Mesothelial cell of epicardium (in vitro differentiated cells): ENCODE results near the gene AURKB. TPM values are rescaled to one million over a fixed set of nuclear protein-coding genes. Genes with fewer than 3 reads are reported as not detected.
"Not testable (repeated sequence)": the region's sequence is repeated elsewhere in the genome, so short reads cannot be mapped to it uniquely, and the experiment has no call there.

Experiments
- DNase-seq, 2 experiments: peaks; one replicate each; pipeline ENCODE4 v3.0.0; 2021; ENCODE audit warnings: low spot score in 2 of 2; ENCODE audit not compliant: unreplicated experiment in 2 of 2
- H3K27ac Mint-ChIP-seq: 2 replicates; pipeline ENCODE4 v1.8.0; 2021; ENCODE audit warnings: mixed read lengths
- H3K27me3 Mint-ChIP-seq: 2 replicates; pipeline ENCODE4 v1.8.0; 2021; ENCODE audit warnings: low read depth, mixed read lengths
- H3K36me3 Mint-ChIP-seq: 2 replicates; pipeline ENCODE4 v1.8.0; 2021; ENCODE audit warnings: mixed read lengths
- H3K4me1 Mint-ChIP-seq: 2 replicates; pipeline ENCODE4 v1.8.0; 2021; ENCODE audit warnings: mixed read lengths
- H3K4me3 Mint-ChIP-seq: 2 replicates; pipeline ENCODE4 v1.8.0; 2021; ENCODE audit warnings: mild to moderate bottlenecking, moderate library complexity, mixed read lengths
- H3K9me3 Mint-ChIP-seq: 2 replicates; pipeline ENCODE4 v1.8.0; 2021; ENCODE audit warnings: mixed read lengths
- CTCF ChIP-seq: fragments of 200-600 bp; sonication (generic); IDR thresholded peaks from one replicate; pipeline ENCODE4 v1.5.0; 2021; ENCODE audit warnings: antibody characterized with exemption; ENCODE audit not compliant: unreplicated experiment
- total RNA-seq: library from RNA; stranded (reverse); gene quantifications from 3 replicates; pipeline ENCODE4 v1.2.1, GENCODE V29; 2021

Gene AURKB
- total RNA-seq, 1 donor from 2014 or later: 37.3 TPM

- DNase-seq: no peak
- H3K4me1 Mint-ChIP-seq: peaks cover 34% of the 10 kb centered on the region
- no peaks in the 10 kb centered on the region for H3K36me3 Mint-ChIP-seq
- H3K4me3 Mint-ChIP-seq: peak overlapping the region; percentile 88
- TF ChIP-seq CTCF: no peak
- H3K27ac Mint-ChIP-seq: peak overlapping the region; percentile 89
- H3K9me3 Mint-ChIP-seq: no peaks in the 10 kb centered on the region
- no peaks in the 10 kb centered on the region for H3K27me3 Mint-ChIP-seq
Observed at GRCh38 chr17:8175795-8176196, 34.6 kb downstream of the AURKB start.

GRCh38 chr17:8173871-8174322, 36.5 kb downstream of the AURKB start:
- Mint-ChIP-seq H3K9me3 (no peaks in the 10 kb centered on the region), H3K36me3 (no peaks in the 10 kb centered on the region), H3K4me3 (peak overlapping the region; percentile 83), H3K4me1 (peaks cover 34% of the 10 kb centered on the region), H3K27me3 (no peaks in the 10 kb centered on the region), H3K27ac (peak overlapping the region; percentile 100)
- no peak for TF ChIP-seq CTCF
- DNase-seq: no peak

- H3K9me3 Mint-ChIP-seq: no peaks in the 10 kb centered on the region
- no peaks in the 10 kb centered on the region for H3K36me3 Mint-ChIP-seq
- no peak for TF ChIP-seq CTCF
- H3K4me1 Mint-ChIP-seq: peaks cover 34% of the 10 kb centered on the region
- peak overlapping the region; percentile 83 for H3K4me3 Mint-ChIP-seq
- peak overlapping the region; percentile 100 for H3K27ac Mint-ChIP-seq
- DNase-seq: no peak
- no peaks in the 10 kb centered on the region for H3K27me3 Mint-ChIP-seq
Observed at GRCh38 chr17:8173056-8173870, 37.1 kb downstream of the AURKB start.

- not testable (repeated sequence) for H3K27ac Mint-ChIP-seq, H3K36me3 Mint-ChIP-seq, H3K9me3 Mint-ChIP-seq, H3K4me3 Mint-ChIP-seq, DNase-seq, H3K27me3 Mint-ChIP-seq
- peaks cover 14% of the 10 kb centered on the region for H3K4me1 Mint-ChIP-seq
Observed at GRCh38 chr17:8170186-8170585, 40.2 kb downstream of the AURKB start.

GRCh38 chr17:8167526-8167925, 42.8 kb downstream of the AURKB start:
- no peaks in the 10 kb centered on the region for H3K9me3 Mint-ChIP-seq
- no peak for TF ChIP-seq CTCF

GRCh38 chr17:8166731-8167130, 43.6 kb downstream of the AURKB start:
- DNase-seq: no peak
- no peaks in the 10 kb centered on the region for H3K27me3 Mint-ChIP-seq
- H3K27ac Mint-ChIP-seq: no peak overlapping the region
- no peak overlapping the region for H3K4me3 Mint-ChIP-seq
- no peaks in the 10 kb centered on the region for H3K9me3 Mint-ChIP-seq
- no peaks in the 10 kb centered on the region for H3K36me3 Mint-ChIP-seq
- H3K4me1 Mint-ChIP-seq: peaks cover 21% of the 10 kb centered on the region
- TF ChIP-seq CTCF: no peak

More at GRCh38 chr17:8167526-8167925, 42.8 kb downstream of the AURKB start:
- H3K36me3 Mint-ChIP-seq: no peaks in the 10 kb centered on the region
- no peak for DNase-seq
- no peak overlapping the region for H3K4me3 Mint-ChIP-seq
- no peak overlapping the region for H3K27ac Mint-ChIP-seq
- no peaks in the 10 kb centered on the region for H3K27me3 Mint-ChIP-seq
- H3K4me1 Mint-ChIP-seq: peaks cover 18% of the 10 kb centered on the region
